ENCODE measurements around the gene PARP3. TPM values are rescaled to one million over a fixed set of nuclear protein-coding genes. Genes with fewer than 3 reads are reported as not detected.

Gene PARP3
- total and polyA plus RNA-seq, 9 of the 15 experiments (the other 6 are each of a cell fraction or from before 2014, with no cell fraction given): 0.46 to 6.6 (median 4.5) TPM

- POLR2A ChIA-PET: interaction anchor here (0.6 to 1.9 kb wide), 5 partner anchors 11 to 33 kb away, joined by 3 to 6 read pairs (median 3); partner anchors contain the start of genes ABHD14B and RPL29
- Histone ChIP-seq H3K79me2 (ENCODE audit: control insufficient read depth, insufficient read depth, low read length) (no peaks in the 10 kb centered on the region), H4K20me1 (replicated peaks; ENCODE audit: control insufficient read depth, insufficient read depth, low read length) (0 out of 2 replicates have a peak, but pooled peaks cover 6% of the 10 kb centered on the region), H3K27ac (ENCODE audit: extremely low read depth, low read depth, low read length) (no peak overlapping the region), H2AFZ (ENCODE audit: low read depth, low read length) (no peak overlapping the region), H3K9me3 (replicated peaks; ENCODE audit: control insufficient read depth, insufficient read depth, low read depth, low read length) (no peaks in the 10 kb centered on the region), H3K4me1 (replicated peaks in 1 of 2; ENCODE audit: control insufficient read depth in 2 of 2, insufficient read depth in 2 of 2, low read length in 2 of 2) (peaks cover 0 to 36% of the 10 kb centered on the region in 2 experiments; a peak in 3 of 5 replicates), H3K36me3 (ENCODE audit: control insufficient read depth, insufficient read depth, low read length) (no peaks in the 10 kb centered on the region), H3K4me2 (ENCODE audit: insufficient read depth, low read length) (no peak overlapping the region), H3K4me3 (no peak overlapping the region), H3K9ac (ENCODE audit: insufficient read depth in 1 of 2, low read depth in 2 of 2, low read length in 2 of 2) (peak overlapping the region in 1 of 2 experiments; percentile 58; a peak in 1 of 4 replicates), H3K9me1 (ENCODE audit: control insufficient read depth, insufficient read depth, low read length) (no peaks in the 10 kb centered on the region), H3K27me3 (ENCODE audit: control insufficient read depth in 2 of 2, insufficient read depth in 2 of 2, low read length in 2 of 2) (peaks cover 0 to 17% of the 10 kb centered on the region in 2 experiments; a peak in 2 of 5 replicates)
- 9% methylated on average over 4 of the region's 6 CpGs for WGBS (ENCODE audit: insufficient coverage, low coverage, missing lambda C conversion rate)
- BruUV-seq (replicated peaks): no TSS peak
- TF ChIP-seq ZNF280B (CRISPR knock-in tag; IDR thresholded peaks at IDR 0.05): no peak
- no peak for TF ChIP-seq MTA2 (IDR thresholded peaks at IDR 0.05; ENCODE audit: low read depth)
- TF ChIP-seq, protein P1, sequence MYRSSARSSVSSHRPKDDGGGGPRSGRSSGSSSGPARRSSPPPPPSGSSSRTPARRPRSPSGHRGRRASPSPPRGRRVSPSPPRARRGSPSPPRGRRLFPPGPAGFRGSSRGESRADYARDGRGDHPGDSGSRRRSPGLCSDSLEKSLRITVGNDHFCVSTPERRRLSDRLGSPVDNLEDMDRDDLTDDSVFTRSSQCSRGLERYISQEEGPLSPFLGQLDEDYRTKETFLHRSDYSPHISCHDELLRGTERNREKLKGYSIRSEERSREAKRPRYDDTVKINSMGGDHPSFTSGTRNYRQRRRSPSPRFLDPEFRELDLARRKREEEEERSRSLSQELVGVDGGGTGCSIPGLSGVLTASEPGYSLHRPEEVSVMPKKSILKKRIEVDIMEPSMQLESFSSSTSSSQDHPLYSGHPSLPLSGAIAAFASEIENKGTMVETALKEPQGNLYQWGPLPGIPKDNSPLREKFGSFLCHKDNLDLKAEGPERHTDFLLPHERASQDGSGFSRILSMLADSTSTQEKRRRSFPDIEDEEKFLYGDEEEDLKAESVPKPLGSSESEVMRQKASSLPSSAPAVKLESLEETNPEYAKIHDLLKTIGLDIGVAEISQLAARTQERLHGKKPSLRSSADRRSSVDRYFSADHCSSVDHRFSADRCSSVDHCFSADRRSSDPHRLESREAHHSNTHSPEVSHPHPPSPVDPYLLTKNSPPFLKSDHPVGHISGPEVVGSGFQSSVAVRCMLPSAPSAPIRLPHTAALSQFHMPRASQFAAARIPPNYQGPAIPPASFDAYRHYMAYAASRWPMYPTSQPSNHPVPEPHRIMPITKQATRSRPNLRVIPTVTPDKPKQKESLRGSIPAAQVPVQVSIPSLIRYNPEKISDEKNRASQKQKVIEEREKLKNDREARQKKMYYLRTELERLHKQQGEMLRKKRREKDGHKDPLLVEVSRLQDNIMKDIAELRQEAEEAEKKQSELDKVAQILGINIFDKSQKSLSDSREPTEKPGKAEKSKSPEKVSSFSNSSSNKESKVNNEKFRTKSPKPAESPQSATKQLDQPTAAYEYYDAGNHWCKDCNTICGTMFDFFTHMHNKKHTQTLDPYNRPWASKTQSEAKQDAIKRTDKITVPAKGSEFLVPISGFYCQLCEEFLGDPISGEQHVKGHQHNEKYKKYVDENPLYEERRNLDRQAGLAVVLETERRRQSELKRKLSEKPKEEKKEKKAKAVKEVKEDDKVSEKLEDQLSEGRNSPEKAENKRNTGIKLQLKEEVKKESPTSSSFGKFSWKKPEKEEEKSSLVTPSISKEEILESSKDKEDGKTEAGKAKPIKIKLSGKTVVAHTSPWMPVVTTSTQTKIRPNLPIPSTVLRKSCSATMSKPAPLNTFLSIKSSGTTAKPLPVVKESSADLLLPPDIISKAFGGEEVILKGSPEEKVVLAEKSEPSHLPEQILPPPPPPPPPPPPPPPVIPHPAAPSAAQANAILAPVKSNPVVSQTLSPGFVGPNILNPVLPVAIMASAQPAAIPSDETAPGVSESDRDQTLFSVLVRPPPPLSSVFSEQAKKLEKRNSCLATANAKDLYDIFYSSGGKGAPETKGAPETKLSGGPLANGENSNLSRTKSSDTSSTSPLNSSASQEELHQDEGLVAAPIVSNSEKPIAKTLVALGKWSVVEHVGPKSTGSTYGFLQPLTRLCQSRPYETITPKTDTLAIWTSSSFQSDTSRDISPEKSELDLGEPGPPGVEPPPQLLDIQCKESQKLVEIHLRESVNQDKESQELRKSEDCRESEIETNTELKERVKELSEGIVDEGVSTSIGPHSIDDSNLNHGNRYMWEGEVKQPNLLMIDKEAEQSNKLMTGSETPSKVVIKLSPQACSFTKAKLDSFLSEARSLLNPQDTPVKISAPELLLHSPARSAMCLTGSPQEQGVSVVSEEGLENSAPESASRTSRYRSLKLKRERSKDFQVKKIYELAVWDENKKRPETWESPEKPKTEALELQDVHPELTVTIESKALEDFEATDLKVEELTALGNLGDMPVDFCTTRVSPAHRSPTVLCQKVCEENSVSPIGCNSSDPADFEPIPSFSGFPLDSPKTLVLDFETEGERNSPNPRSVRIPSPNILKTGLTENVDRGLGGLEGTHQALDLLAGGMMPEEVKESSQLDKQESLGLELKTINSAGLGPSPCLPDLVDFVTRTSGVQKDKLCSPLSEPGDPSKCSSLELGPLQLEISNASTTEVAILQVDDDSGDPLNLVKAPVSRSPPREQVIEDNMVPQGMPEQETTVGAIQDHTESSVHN (IDR thresholded peaks at IDR 0.05; ENCODE audit: borderline replicate concordance in 1 of 2, low read depth in 1 of 2): no peak
- TF ChIP-seq CBFA2T3 (IDR thresholded peaks at IDR 0.05): no peak
- TF ChIP-seq ZNF586 (CRISPR knock-in tag; conservative IDR thresholded peaks at IDR 0.05): no peak
- TF ChIP-seq, protein P2, sequence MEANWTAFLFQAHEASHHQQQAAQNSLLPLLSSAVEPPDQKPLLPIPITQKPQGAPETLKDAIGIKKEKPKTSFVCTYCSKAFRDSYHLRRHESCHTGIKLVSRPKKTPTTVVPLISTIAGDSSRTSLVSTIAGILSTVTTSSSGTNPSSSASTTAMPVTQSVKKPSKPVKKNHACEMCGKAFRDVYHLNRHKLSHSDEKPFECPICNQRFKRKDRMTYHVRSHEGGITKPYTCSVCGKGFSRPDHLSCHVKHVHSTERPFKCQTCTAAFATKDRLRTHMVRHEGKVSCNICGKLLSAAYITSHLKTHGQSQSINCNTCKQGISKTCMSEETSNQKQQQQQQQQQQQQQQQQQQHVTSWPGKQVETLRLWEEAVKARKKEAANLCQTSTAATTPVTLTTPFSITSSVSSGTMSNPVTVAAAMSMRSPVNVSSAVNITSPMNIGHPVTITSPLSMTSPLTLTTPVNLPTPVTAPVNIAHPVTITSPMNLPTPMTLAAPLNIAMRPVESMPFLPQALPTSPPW (CRISPR knock-in tag; IDR thresholded peaks at IDR 0.05): no peak
- no peak for TF ChIP-seq U2AF1 (optimal IDR thresholded peaks at IDR 0.05; ENCODE audit: low read depth, low read length)
- intact Hi-C loops (cut with micrococcal nuclease): no loop called here
- DNase-seq (ENCODE audit: extremely low read depth in 1 of 4, low spot score in 3 of 4) (no peak), FAIRE-seq (no peak), ATAC-seq (no peak)
- CTCF ChIA-PET (ENCODE audit: low intra/inter-chr PET ratio): no interaction called here
- in situ Hi-C loops (cut with MboI): no loop called here
Measured at GRCh38 chr3:51962854-51963530, 20.8 kb downstream of the PARP3 start.
